Loucy (cell line): Measurements from ENCODE around the gene ZNF22.

Experiments used
- EZH2phosphoT487 ChIP-seq: fragments of 200-600 bp; IDR thresholded peaks from 2 replicates; pipeline ENCODE4 v1.6.1; 2018; ENCODE audit warnings: antibody characterized with exemption, mild to moderate bottlenecking, moderate library complexity, borderline replicate concordance
- TF ChIP-seq, protein P1 (sequence below): fragments of 200-600 bp; sonication (generic); conservative IDR thresholded peaks from 2 replicates; pipeline ENCODE4 v1.5.1; 2014; ENCODE audit warnings: mild to moderate bottlenecking, antibody characterized with exemption, low read length

DNA sequence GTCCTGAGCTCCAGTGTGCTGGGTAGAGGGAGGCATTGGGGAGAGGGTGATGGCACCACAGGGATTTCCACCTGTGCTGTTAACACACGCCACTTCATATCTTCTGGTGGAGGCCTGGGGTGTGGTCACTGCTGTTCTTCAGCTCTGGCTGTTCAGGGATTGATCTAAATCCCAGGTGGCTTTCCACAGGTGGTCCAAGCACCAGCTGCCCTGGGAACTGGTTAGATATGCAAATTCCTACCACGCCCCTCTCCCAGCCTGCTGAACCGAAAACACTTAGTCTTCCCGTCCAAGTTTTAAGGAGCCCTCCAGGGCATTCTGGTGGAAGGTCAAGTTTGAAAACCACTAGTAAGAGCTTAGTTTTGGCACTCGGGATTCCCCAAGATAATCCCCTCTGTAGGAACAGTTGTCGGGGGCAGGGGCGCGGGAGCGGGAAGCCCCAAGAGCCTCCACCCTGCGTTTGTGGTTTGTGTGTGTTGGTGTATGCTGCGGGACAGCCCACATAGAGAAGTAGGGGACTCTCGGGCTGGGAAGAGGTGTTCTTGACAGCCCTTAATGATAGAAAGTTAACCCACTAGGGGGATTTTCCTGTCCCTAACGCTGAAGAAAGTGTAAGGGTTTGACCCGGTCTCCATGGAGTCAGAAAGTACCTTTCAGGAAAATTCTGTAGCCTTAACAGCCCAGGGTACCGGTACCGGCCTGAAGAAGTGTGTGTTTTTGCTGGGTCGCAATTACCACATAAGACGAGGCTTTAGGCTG is 27.2 kb upstream of the ZNF22 start:
- TF ChIP-seq, protein P1, sequence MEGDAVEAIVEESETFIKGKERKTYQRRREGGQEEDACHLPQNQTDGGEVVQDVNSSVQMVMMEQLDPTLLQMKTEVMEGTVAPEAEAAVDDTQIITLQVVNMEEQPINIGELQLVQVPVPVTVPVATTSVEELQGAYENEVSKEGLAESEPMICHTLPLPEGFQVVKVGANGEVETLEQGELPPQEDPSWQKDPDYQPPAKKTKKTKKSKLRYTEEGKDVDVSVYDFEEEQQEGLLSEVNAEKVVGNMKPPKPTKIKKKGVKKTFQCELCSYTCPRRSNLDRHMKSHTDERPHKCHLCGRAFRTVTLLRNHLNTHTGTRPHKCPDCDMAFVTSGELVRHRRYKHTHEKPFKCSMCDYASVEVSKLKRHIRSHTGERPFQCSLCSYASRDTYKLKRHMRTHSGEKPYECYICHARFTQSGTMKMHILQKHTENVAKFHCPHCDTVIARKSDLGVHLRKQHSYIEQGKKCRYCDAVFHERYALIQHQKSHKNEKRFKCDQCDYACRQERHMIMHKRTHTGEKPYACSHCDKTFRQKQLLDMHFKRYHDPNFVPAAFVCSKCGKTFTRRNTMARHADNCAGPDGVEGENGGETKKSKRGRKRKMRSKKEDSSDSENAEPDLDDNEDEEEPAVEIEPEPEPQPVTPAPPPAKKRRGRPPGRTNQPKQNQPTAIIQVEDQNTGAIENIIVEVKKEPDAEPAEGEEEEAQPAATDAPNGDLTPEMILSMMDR = no peak
- TF ChIP-seq EZH2phosphoT487 = no peak
